Umbilical cord (tissue), 2 donors: Measurements from ENCODE around the gene DCLK2. TPM values are rescaled to one million over a fixed set of nuclear protein-coding genes. Genes with fewer than 3 reads are reported as not detected.
A peak's percentile ranks its signal among the peaks of the same experiment; 100 is the strongest.

Experiments used
- DNase-seq: peaks from one replicate; pipeline ENCODE4 v3.0.0-alpha.2; 2015; ENCODE audit warnings: low spot score
- total RNA-seq: library from RNA; depleted of rRNA; stranded (reverse); fragments of >200 nt; gene quantifications from one replicate; pipeline ENCODE4 v1.2.3, GENCODE V29; 2014; ENCODE audit warnings: low replicate concordance; ENCODE audit not compliant: insufficient read depth

DCLK2 gene
- total RNA-seq, 1 donor from 2014 or later = 8.9 TPM

DNA sequence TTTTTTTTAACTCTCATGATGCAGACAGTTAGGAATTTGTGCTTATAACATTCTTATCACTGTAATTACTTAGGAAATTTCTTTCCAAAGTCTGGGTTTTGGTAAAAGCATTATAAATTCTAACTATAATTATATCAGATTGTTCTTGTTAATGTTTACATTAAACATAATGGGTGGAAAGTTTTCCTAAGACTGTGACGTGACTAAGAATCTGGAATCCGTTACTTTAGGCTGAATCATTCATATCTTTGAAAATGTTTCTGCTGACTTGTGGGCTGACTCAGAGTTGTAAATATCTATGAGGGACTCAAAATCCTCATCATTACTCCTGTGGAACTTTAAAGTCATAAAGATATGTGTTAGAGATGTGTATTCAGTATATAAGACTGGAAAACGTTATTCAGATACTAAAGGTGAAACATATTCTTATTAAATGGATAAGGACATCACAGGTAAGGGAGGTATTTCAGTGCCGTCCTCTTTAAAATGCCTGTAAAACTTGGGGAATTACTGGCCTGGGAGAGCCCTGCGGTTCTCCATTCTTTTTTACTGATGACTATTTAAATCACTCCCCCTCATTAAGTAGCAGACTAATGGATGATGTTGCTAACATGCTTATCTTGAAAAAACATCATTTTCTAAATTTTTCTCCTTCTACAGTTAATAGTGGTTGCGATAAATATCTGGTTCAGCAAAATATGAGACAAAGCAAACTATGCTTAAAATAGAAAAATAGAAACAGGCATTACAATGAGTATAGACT, 159.0 kb downstream of the DCLK2 start:
- DNase-seq = peak; percentile 90

GRCh38 chr4:150238591-150238990, 160.3 kb downstream of the DCLK2 start:
- no peak for DNase-seq

DNA sequence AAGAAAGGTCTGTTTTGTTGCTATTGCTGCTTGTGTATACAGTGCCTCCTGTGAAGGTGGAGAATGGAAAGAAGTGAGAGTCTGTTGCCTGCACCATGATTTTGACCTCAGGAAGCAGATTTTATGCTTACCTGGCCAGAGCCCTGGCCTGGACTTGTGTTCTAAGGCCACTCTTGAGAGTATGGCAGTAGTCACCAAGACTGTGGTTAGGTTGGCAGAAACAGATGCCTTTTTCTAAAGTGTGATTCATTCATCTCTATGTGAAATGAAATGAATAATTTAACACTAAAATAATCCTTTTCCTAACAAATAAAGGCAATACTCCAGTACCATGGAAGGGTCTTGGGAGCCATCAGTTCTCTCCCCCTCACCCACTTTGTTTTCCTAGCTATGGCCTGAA, 161.8 kb downstream of the DCLK2 start:
- no peak for DNase-seq

GRCh38 chr4:150242820-150243458, 164.7 kb downstream of the DCLK2 start:
- peak; percentile 51 for DNase-seq

DNA sequence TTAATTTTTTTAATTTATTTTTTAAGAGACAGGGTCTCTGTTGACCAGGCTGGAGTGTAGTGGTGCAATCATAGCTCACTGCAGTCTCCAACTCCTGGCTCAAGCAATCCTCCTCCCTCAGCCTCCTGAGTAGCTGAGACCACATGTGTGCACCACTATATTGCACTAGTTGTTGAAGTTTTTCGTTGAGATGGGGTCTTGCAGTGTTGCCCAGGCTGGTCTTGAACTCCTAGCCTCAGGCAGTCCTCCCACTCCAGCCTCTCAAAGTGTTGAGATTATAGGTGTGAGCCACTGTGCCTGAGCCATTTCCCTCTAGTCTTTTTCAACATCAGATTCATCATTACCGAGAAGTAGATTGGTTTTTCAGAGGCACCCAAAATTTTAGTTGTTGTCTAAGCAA, 165.7 kb downstream of the DCLK2 start:
- no peak for DNase-seq

DNA sequence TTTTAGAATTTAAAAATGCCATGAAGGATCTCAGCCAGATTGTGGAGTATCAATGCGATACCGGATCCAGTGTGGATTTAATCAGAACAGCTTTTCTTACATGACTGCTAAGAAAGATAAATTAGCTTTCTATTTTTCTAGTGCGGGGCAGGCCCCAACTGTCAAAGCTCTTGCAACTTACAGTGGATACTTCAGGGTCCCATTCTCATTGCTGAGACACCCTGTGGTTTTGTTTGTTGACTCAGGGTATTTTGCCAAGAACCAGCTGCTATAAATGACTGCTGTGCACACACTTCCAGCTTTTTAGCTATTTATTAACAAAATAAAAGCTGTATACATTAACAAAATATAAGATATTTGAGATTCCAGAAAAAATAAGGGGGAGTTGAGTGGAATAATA, 166.4 kb downstream of the DCLK2 start:
- no peak for DNase-seq

- DNase-seq = no peak
Observed at GRCh38 chr4:150247184-150247583, 168.9 kb downstream of the DCLK2 start.

DNA sequence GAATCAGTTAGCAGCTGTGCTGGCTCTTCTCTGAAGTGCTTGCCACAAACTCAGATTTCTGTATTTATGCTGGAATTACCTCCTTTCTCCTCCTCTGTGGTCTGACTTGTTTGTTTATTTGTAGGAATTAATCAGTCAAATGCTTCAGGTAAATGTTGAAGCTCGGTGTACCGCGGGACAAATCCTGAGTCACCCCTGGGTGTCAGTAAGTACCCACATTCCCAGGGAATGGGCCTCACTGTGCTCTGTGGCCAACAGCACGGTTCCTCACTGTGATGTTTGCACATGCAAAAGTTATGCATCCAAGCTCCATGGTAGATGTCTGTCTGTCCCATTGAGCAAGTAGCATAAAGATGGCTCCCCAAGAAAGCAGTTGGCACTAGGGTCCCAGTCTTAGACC, 169.9 kb downstream of the DCLK2 start:
- no peak for DNase-seq

GRCh38 chr4:150250293-150250997, 172.2 kb downstream of the DCLK2 start:
- DNase-seq = no peak

GRCh38 chr4:150250998-150251651, 172.9 kb downstream of the DCLK2 start:
- no peak for DNase-seq

GRCh38 chr4:150251752-150252190, 173.5 kb downstream of the DCLK2 start:
- peak; percentile 79 for DNase-seq

DNA sequence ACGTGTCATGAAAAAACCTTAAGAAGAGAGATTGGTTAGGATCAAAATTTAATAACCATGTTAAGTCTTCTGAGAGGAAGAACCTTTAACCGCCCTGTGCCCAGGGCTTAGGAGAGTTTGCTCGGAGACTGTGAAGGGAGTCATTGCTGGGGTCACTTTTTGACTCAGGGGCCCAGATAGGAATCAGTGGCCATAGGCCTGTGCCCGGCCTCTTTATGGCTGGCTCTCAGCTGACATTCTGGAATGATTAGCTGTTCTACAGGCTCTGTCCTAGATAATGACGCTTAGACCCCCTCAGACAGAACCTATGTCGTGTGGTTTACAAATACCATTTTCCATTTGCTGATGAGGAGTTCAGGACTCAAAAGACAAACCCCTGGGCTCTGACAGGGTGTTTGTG, 174.1 kb downstream of the DCLK2 start:
- DNase-seq = no peak

- DNase-seq = no peak
Observed at GRCh38 chr4:150252741-150253140, 174.5 kb downstream of the DCLK2 start.

DNA sequence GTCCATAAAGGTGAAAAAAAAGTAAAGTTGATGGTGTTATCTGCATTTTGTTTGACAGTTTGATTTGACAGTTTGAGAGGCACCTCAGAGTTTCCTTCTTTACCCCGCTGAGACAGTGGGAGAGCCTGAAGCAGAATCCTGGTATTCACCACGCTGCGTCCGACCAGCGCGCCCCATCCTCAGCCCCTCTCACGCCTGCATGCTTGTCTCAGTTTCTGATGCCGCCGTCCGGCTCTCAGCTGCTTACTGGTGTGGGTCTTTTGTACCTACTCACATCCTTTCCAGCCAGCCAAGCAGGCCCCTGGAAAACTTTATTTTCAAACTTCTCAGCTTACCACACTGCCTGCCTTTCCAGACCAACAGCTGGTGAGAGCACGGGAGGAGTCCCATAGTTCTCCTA, 175.2 kb downstream of the DCLK2 start:
- no peak for DNase-seq

- DNase-seq = no peak
Observed at GRCh38 chr4:150253965-150254630, 175.9 kb downstream of the DCLK2 start.

DNA sequence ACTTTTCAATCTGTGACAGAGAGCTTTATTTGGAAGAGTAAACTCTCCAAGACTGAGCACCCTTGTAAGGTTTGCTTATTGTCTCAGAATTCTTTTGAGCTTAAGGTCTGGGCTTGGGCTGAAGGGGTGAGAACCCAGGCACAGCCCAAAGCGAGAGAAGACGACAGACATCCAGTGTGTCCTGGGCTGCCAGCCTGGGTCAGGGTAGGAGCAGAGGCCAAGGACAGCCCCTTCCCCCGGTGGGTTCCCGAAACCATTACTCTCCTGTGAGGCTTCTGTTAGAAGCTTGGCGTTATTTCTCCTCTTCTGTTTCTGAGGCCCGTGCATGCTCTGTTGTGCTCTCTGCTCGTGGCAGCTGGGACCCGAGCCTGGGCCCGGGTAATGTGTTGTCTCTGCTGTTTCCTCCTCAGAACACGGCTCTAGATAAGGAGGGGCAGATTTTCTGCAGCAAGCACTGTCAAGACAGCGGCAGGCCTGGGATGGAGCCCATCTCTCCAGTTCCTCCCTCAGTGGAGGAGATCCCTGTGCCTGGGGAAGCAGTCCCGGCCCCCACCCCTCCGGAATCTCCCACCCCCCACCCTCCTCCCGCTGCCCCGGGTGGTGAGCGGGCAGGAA, 177.5 kb downstream of the DCLK2 start:
- DNase-seq = peak; percentile 31

GRCh38 chr4:150256225-150256620, 178.0 kb downstream of the DCLK2 start:
- peak; percentile 41 for DNase-seq

DNA sequence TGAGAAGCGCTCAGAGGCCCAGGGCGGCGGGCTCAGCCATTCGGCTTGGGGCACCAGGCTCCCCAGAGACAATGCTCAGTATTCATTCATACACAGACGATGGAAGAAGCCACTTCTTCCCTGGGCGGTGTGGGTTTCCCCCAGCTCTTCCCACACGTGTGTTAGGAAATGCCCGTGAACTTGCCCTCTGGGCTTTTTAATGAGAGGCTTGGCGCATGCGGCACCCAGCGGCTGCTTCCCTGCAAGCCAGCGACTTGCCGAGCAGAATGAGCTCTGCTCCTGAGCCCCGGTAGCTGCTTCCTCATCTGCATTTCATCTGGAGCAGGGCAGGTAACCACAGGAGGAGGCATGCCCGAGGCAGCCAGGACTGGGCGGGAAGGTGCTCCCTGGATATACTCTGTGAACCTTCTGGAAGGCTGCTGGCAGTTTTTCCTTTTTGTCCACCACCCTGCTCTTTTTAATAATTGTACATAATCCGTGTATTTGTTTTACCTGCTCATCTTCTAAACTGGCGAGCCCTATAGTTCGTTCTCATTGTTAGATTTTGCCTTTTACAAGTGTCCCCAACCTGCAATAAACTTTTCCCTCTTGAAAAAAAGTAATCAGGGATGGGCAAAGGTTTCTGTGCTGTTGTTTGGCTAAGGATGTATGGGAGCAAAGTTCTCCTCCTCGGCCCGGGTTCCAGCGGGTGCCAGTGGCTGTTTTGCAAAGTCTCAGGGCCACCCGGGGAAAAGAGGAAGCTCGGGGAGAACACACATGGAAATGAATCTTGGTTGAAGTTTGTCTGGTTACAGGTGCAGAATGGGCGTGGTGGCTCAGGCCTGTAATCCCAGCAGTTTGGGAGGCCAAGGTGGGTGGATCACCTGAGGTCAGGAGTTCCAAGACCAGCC, 178.8 kb downstream of the DCLK2 start:
- no peak for DNase-seq

DNA sequence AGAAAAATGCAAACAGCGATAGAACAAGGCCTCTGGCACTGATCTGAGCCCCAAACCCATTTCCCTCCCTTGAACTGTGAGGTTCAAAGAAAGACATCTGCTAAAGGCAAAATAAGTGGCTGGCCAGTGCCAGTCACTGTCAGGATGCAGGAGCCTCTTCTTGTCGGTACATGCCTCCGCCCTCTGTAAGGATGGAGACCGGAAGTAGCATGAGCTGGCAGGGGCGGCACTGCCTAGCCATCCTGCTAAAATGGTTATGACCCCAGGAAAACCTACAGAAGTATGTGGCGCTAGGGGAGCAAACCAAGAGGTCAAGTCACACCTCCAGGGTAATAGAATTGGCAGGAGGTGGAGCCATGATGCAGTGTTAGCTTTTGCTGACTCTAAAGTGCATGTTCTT, 180.3 kb downstream of the DCLK2 start:
- DNase-seq = no peak
